HL-60 (cell line): Measurements from ENCODE around the gene BICDL2.

Experiments used
- DNase-seq, 2 experiments: peaks; one replicate each; pipeline ENCODE4 v3.0.0-alpha.2; 2010 to 2020; ENCODE audit warnings: low read depth in 1 of 2, low spot score in 1 of 2
- H3K27ac ChIP-seq: fragments of 250-450 bp; sonication (Bioruptor Pico); replicated peaks from 2 replicates; pipeline ENCODE4 v1.5.1; 2020; ENCODE audit warnings: mild to moderate bottlenecking, moderate library complexity
- H3K27me3 ChIP-seq: fragments of 250-450 bp; sonication (Bioruptor Pico); 2 replicates; pipeline ENCODE4 v1.5.1; 2021; ENCODE audit warnings: mild to moderate bottlenecking, moderate library complexity; ENCODE audit not compliant: insufficient read depth, poor library complexity, severe bottlenecking
- H3K4me3 ChIP-seq: replicated peaks from 2 replicates; pipeline ENCODE4 v1.5.1; 2011; ENCODE audit warnings: mild to moderate bottlenecking, control low read depth, low read length; ENCODE audit not compliant: insufficient read depth
- GABPA ChIP-seq: IDR thresholded peaks from 2 replicates; pipeline ENCODE4 v1.6.1; 2012; ENCODE audit warnings: low read depth
- POLR2AphosphoS5 ChIP-seq: IDR thresholded peaks from 2 replicates; pipeline ENCODE4 v1.6.1; 2012; ENCODE audit warnings: low read depth
- SPI1 ChIP-seq: IDR thresholded peaks from 2 replicates; pipeline ENCODE4 v1.6.1; 2012; ENCODE audit warnings: low read depth, mild to moderate bottlenecking, borderline replicate concordance
- TF ChIP-seq, protein P1 (sequence below): IDR thresholded peaks from 2 replicates; pipeline ENCODE4 v1.6.1; 2012; ENCODE audit warnings: low read depth; ENCODE audit not compliant: insufficient replicate concordance
- TF ChIP-seq, protein P2 (sequence below): IDR thresholded peaks from one replicate; pipeline ENCODE4 v1.5.1; 2011; ENCODE audit warnings: low read length, control low read depth, inconsistent platforms; ENCODE audit not compliant: insufficient read depth

BICDL2 gene

DNA sequence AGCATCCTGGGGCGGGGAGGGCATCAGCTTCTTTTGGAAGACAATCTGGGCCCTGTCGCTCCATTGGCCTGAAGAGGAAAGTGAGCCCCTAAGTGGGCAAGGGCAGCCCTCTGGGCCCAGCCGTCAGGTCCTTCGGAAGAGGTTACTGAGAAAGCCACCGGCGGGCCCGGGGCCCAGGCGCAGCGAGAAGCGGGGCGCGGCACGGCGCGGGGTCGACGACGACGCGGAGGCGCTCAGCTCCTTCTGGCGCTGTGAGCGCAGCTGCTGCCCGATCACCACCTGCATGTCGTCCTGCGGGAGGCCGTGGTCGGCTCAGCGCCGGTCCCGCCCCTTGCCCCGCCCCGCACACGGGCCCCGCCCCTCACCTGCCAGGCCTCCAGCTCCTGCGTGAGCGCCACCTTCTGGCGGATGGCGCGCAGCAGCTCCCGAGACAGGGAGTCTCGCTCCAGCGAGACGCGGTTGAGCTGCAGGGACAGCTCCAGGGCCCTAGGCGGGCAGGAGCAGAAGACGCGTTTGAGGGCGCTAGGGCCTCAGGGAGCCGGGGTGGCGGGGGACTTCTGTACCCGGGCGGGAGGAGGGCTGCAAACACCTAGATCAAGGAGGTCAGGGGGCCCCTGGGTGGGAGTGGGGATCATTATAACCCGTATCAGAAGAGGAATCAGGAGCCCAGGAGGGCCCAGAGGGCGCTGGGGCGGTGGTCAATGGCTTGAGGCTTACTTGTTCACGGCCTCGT is 8.6 kb downstream of the BICDL2 start:
- no peak overlapping the region for H3K27ac ChIP-seq

DNA sequence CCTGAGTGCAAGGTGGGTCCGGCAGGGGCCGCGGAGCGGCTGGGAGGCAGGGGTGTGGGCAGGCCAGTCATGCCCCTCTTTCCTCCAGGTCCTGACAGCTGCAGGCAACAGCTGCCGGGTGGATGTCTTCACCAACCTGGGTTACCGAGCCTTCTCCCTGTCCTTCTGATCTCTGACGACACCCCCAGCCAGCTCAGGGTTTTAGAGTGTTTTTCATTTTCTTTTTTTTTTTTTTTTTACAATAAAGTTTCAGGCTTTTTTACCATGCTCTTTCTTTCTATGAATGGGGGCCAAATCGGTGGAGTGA is 9.3 kb downstream of the BICDL2 start:
- DNase-seq, result no peak
- H3K27me3 ChIP-seq, result peaks cover 10% of the 10 kb centered on the region
- no peak overlapping the region for H3K27ac ChIP-seq
- TF ChIP-seq, protein P1, sequence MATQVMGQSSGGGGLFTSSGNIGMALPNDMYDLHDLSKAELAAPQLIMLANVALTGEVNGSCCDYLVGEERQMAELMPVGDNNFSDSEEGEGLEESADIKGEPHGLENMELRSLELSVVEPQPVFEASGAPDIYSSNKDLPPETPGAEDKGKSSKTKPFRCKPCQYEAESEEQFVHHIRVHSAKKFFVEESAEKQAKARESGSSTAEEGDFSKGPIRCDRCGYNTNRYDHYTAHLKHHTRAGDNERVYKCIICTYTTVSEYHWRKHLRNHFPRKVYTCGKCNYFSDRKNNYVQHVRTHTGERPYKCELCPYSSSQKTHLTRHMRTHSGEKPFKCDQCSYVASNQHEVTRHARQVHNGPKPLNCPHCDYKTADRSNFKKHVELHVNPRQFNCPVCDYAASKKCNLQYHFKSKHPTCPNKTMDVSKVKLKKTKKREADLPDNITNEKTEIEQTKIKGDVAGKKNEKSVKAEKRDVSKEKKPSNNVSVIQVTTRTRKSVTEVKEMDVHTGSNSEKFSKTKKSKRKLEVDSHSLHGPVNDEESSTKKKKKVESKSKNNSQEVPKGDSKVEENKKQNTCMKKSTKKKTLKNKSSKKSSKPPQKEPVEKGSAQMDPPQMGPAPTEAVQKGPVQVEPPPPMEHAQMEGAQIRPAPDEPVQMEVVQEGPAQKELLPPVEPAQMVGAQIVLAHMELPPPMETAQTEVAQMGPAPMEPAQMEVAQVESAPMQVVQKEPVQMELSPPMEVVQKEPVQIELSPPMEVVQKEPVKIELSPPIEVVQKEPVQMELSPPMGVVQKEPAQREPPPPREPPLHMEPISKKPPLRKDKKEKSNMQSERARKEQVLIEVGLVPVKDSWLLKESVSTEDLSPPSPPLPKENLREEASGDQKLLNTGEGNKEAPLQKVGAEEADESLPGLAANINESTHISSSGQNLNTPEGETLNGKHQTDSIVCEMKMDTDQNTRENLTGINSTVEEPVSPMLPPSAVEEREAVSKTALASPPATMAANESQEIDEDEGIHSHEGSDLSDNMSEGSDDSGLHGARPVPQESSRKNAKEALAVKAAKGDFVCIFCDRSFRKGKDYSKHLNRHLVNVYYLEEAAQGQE, result no peak
- TF ChIP-seq SPI1 (no peak), GABPA (no peak), POLR2AphosphoS5 (no peak)
- TF ChIP-seq, protein P2, sequence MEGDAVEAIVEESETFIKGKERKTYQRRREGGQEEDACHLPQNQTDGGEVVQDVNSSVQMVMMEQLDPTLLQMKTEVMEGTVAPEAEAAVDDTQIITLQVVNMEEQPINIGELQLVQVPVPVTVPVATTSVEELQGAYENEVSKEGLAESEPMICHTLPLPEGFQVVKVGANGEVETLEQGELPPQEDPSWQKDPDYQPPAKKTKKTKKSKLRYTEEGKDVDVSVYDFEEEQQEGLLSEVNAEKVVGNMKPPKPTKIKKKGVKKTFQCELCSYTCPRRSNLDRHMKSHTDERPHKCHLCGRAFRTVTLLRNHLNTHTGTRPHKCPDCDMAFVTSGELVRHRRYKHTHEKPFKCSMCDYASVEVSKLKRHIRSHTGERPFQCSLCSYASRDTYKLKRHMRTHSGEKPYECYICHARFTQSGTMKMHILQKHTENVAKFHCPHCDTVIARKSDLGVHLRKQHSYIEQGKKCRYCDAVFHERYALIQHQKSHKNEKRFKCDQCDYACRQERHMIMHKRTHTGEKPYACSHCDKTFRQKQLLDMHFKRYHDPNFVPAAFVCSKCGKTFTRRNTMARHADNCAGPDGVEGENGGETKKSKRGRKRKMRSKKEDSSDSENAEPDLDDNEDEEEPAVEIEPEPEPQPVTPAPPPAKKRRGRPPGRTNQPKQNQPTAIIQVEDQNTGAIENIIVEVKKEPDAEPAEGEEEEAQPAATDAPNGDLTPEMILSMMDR, result no peak
- H3K4me3 ChIP-seq, result no peak overlapping the region

More for the DNA sequence above, 8.6 kb downstream of the BICDL2 start:
- Histone ChIP-seq H3K27me3 (peaks cover 17% of the 10 kb centered on the region), H3K4me3 (no peak overlapping the region)
- DNase-seq, result peak; percentile 79 to 87
- TF ChIP-seq POLR2AphosphoS5, result no peak
- TF ChIP-seq, protein P2, result peak; percentile 69

DNA sequence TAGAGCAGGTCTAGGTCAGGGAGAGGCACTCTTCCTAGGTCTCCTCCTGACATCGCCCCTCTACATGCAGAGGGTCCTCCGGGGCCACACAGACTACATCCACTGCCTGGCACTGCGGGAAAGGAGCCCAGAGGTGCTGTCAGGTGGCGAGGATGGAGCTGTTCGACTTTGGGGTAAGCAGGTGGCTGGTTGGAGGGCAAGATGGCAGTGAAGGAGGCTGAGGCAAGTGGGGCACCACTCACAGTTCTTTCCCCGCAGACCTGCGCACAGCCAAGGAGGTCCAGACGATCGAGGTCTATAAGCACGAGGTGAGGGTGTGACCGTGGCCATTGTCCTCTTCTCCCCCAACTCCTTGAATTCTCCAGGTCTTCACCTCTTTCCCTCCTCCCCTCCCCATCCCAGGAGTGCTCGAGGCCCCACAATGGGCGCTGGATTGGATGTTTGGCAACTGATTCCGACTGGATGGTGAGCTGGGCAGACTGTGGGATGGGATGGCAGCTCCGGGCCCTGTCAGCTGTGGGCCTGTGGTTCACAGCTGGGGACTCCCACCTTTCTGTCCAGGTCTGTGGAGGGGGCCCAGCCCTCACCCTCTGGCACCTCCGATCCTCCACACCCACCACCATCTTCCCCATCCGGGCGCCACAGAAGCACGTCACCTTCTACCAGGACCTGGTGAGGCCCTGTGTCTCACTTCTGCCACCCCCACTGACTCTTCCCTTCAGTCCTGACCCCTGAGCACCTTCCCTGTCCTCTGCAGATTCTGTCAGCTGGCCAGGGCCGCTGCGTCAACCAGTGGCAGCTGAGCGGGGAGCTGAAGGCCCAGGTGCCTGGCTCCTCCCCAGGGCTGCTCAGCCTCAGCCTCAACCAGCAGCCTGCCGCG is 9.9 kb downstream of the BICDL2 start:
- peaks cover 8% of the 10 kb centered on the region for H3K27me3 ChIP-seq
- DNase-seq, result no peak
- TF ChIP-seq POLR2AphosphoS5 (no peak), SPI1 (no peak), GABPA (no peak)
- TF ChIP-seq, protein P1, result no peak
- TF ChIP-seq, protein P2, result no peak
- no peak overlapping the region for H3K27ac ChIP-seq
- no peak overlapping the region for H3K4me3 ChIP-seq
